T-helper 2 cell (primary cell): Measurements from ENCODE around the gene HIPK1.
"Not testable (repeated sequence)": the region's sequence is repeated elsewhere in the genome, so short reads cannot be mapped to it uniquely, and the experiment has no call there.

Experiments used
- DNase-seq, 5 experiments: peaks; one replicate each; pipeline versions ENCODE4 v3.0.0 to v3.0.0-alpha.2; 2012 to 2022

HIPK1 gene

GRCh38 chr1:114015075-114015474 is 86.0 kb downstream of the HIPK1 start:
- no peak for DNase-seq

- not testable (repeated sequence) for DNase-seq
Measured at GRCh38 chr1:114019724-114020123, 90.6 kb downstream of the HIPK1 start.

- DNase-seq, result no peak
Measured at GRCh38 chr1:114021665-114022099, 92.6 kb downstream of the HIPK1 start.

GRCh38 chr1:114022877-114023276 is 93.8 kb downstream of the HIPK1 start:
- no peak for DNase-seq

- DNase-seq, result no peak
Measured at GRCh38 chr1:114023377-114023776, 94.3 kb downstream of the HIPK1 start.

GRCh38 chr1:114024049-114024448 is 94.9 kb downstream of the HIPK1 start:
- DNase-seq, result no peak

- no peak for DNase-seq
Measured at GRCh38 chr1:114025609-114026401, 96.7 kb downstream of the HIPK1 start.

- no peak for DNase-seq
Measured at GRCh38 chr1:114026797-114027196, 97.7 kb downstream of the HIPK1 start.
